AG09319 (cell line): ENCODE measurements around the gene CPA2.

ENCODE experiments used
- DNase-seq: peaks from one replicate; pipeline ENCODE4 v3.0.0-alpha.2; 2010; ENCODE audit warnings: low read depth; ENCODE audit errors: extremely low read depth
- TF ChIP-seq, protein P1 (sequence below): IDR thresholded peaks from 2 replicates; pipeline ENCODE4 v1.5.1; 2011; ENCODE audit warnings: low read depth, mild to moderate bottlenecking, inconsistent platforms, low read length, moderate library complexity

The CPA2 gene

DNA sequence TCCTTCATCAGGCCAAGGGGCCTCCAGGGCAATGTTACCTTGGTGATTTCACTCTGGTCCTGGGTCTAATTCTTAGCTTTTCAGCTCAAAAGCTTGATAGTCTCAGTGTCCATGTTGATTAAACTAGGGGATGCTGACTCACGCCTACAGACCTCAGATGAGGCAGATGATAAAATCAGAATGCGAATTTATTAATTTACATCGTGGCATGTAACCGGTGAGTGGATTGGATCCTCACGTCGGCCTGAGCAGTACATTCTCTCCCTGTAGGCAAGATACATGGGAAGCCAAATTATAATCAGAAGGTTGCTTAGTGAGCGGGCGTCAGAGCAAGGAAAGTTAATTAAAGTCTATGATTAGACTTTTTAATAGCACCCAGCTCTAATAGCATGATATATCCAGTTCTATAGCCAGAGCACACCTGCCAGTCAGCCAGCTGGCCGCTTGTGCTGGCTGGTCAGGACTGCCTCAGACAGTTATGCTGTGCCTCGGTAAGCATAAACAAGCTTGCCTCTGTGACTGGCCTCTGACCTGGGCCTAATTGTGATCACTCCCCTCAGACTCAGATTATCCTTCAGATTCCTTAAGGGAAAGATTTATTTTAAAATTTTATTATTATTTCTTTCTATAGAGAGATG, 57.8 kb downstream of the CPA2 start:
- DNase-seq, result no peak
- TF ChIP-seq, protein P1, sequence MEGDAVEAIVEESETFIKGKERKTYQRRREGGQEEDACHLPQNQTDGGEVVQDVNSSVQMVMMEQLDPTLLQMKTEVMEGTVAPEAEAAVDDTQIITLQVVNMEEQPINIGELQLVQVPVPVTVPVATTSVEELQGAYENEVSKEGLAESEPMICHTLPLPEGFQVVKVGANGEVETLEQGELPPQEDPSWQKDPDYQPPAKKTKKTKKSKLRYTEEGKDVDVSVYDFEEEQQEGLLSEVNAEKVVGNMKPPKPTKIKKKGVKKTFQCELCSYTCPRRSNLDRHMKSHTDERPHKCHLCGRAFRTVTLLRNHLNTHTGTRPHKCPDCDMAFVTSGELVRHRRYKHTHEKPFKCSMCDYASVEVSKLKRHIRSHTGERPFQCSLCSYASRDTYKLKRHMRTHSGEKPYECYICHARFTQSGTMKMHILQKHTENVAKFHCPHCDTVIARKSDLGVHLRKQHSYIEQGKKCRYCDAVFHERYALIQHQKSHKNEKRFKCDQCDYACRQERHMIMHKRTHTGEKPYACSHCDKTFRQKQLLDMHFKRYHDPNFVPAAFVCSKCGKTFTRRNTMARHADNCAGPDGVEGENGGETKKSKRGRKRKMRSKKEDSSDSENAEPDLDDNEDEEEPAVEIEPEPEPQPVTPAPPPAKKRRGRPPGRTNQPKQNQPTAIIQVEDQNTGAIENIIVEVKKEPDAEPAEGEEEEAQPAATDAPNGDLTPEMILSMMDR, result no peak

DNA sequence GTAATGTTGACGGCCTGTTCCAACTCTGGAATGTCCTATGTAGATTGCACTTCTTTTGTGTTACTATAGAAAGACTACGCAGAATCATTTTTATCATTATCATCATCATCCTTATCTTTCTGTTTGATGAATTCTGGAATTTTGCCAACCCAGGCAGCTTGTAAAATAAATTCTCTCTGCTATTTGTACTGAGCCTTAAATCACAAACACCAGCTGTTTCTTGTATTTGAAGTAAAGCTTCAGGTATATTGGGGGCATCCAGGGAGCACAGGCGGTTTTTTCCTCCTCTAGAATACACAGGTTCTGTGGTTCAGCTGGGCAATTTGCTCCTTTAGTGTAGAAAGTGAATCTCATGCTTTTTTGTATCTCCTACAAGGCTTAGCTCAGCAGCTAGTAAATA, 63.0 kb downstream of the CPA2 start:
- DNase-seq, result no peak
- TF ChIP-seq, protein P1, result no peak

DNA sequence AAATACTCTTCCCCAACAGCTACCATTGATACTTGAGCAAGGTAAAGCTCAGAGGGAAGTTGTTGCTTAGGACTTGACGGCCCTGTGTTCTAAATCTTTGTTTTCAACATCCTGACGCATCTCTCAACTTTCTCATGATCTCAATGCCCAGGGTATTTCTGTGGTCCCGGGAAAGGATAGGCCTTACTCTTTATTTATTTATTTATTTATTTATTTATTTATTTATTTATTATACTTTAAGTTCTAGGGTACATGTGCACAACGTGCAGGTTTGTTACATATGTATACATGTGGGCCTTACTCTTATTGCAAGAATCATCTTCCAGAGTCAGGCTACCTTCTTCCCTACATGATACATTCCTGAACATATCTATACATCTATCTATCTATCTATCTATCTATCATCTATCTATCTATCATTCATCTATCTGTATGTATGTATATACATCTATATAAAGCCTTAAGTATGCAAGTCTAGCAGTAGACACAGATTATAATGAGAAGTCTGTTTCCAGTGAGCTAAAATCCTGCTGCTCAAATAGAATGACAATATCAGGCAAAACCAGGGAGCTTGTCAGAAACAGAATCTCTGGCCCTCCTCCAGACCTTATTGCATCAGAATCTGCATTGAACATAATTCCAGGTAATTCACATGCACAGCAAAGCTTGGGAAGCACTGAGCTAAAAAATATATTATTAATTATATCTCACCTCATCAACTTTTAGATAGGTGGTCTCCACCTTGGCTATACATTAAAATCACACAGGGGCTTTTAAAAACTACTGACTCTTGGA, 65.8 kb downstream of the CPA2 start:
- no peak for DNase-seq
- TF ChIP-seq, protein P1, result no peak

- no peak for DNase-seq
- TF ChIP-seq, protein P1, result no peak
Measured at GRCh38 chr7:130333832-130334231, 67.2 kb downstream of the CPA2 start.

DNA sequence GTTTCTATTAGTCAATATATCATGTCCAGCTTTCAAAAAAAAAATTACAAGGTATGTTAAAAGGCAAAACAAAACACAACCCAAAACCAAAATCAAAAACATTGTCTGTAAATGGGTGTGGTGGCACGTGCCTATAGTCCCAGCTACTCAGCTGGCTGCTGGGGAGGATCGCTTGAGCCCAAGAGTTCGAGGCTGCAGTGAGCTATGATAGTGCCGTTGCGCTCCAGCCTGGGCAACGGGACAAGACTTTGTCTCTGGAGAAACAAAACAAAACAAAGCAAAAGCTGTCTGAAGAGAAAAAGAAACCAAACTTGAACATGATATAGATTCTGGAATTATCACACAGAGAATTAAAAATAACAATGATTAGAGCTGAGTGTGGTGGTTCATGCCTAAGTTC, 67.6 kb downstream of the CPA2 start:
- TF ChIP-seq, protein P1, result no peak
- DNase-seq, result no peak

- DNase-seq, result no peak
- TF ChIP-seq, protein P1, result no peak
Measured at GRCh38 chr7:130337410-130337971, 70.8 kb downstream of the CPA2 start.

GRCh38 chr7:130338233-130338632, 71.6 kb downstream of the CPA2 start:
- TF ChIP-seq, protein P1, result no peak
- no peak for DNase-seq
